HepG2 (cell line): ENCODE measurements around the gene CCM2L. TPM values are rescaled to one million over a fixed set of nuclear protein-coding genes. Genes with fewer than 3 reads are reported as not detected.

Source experiments
- ATAC-seq: fragments of 200-7000 bp; cut with Tn5 transposase; 3 replicates; pipeline ENCODE4 v1.9.1; 2020; ENCODE audit warnings: mild to moderate bottlenecking, moderate library complexity
- BruUV-seq: library from RNA; stranded (reverse); fragments of 400-500 nt; replicated peaks from 2 replicates; lab custom pipeline; 2021; lab: Mats Ljungman, UMichigan
- CTCF ChIA-PET: fragments of 300-600 bp; formaldehyde crosslinking; extraction: SDS; loops from one replicate; lab custom pipeline; 2021; ENCODE audit warnings: low total read pairs, inconsistent platforms, low intra/inter-chr PET ratio; lab: Yijun Ruan, JAX
- POLR2A ChIA-PET: fragments of 350-600 bp; sonication (Branson Sonifier 250); formaldehyde crosslinking; loops from one replicate; lab custom pipeline; 2020; ENCODE audit warnings: antibody characterized with exemption, inconsistent platforms; lab: Yijun Ruan, JAX
- DNase-seq: peaks from one replicate; pipeline ENCODE4 v3.0.0-alpha.2; 2015; ENCODE audit warnings: low spot score
- FAIRE-seq: peaks from 3 replicates; lab custom pipeline; 2011; peaks lifted over from hg19 to GRCh38; lab: Jason Lieb, UNC
- H2AFZ ChIP-seq: one replicate; pipeline ENCODE4 v1.6.1; 2011; ENCODE audit warnings: low read length, inconsistent platforms
- H3K27ac ChIP-seq: fragments of 300-600 bp; 3 replicates; pipeline ENCODE4 v1.8.0; 2011; ENCODE audit warnings: mixed run types, mild to moderate bottlenecking, mixed read lengths, low read length, inconsistent platforms; ENCODE audit not compliant: insufficient read depth; ENCODE audit errors: extremely low read length
- H3K27me3 ChIP-seq, 2 experiments: fragments of 200-600 bp in 1 of 2; 2 replicates in 1 of 2; 3 replicates in 1 of 2; pipeline versions ENCODE4 v1.6.0 to v1.8.0; 2011; ENCODE audit warnings: low read length in 2 of 2, mild to moderate bottlenecking in 2 of 2, moderate library complexity in 2 of 2, inconsistent platforms in 1 of 2; ENCODE audit not compliant: insufficient read depth in 2 of 2, control insufficient read depth in 1 of 2
- H3K36me3 ChIP-seq, 2 experiments: fragments of 200-600 bp in 1 of 2; replicated peaks in 1 of 2; 2 replicates in 1 of 2; 3 replicates in 1 of 2; pipeline versions ENCODE4 v1.5.1 to v1.8.0; 2011; ENCODE audit warnings: low read length in 2 of 2, inconsistent platforms in 1 of 2; ENCODE audit not compliant: insufficient read depth in 2 of 2, control insufficient read depth in 1 of 2
- H3K4me1 ChIP-seq: 2 replicates; pipeline ENCODE4 v1.5.1; 2012; ENCODE audit warnings: low read length, inconsistent platforms; ENCODE audit not compliant: insufficient read depth
- H3K4me2 ChIP-seq: 2 replicates; pipeline ENCODE4 v1.6.0; 2011; ENCODE audit warnings: low read depth, low read length, inconsistent platforms
- H3K4me3 ChIP-seq, 3 experiments: fragments of 200-600 bp in 1 of 3; sonication (generic), shearing (Covaris generic) in 1 of 3; replicated peaks in 1 of 3; 2 replicates each; pipeline ENCODE4 v1.5.1; 2011 to 2016; ENCODE audit warnings: low read length in 3 of 3, inconsistent platforms in 2 of 3, low read depth in 2 of 3, mild to moderate bottlenecking in 2 of 3, control low read depth in 1 of 3, mixed read lengths in 1 of 3; ENCODE audit not compliant: insufficient read depth in 1 of 3
- H3K79me2 ChIP-seq: one replicate; pipeline ENCODE4 v1.6.1; 2011; ENCODE audit warnings: low read length, inconsistent platforms; ENCODE audit not compliant: insufficient read depth
- H3K9ac ChIP-seq: 2 replicates; pipeline ENCODE4 v1.6.0; 2011; ENCODE audit warnings: mild to moderate bottlenecking, low read depth, low read length, inconsistent platforms; ENCODE audit not compliant: insufficient read depth
- H3K9me3 ChIP-seq: 2 replicates; pipeline ENCODE4 v1.5.1; 2012; ENCODE audit warnings: mild to moderate bottlenecking, low read length
- H4K20me1 ChIP-seq: 2 replicates; pipeline ENCODE4 v1.6.0; 2011; ENCODE audit warnings: inconsistent platforms, mild to moderate bottlenecking, low read length, moderate library complexity; ENCODE audit not compliant: insufficient read depth
- ETV6 ChIP-seq: sonication (generic); formaldehyde crosslinking; conservative IDR thresholded peaks from 2 replicates; pipeline ENCODE4 v1.4.0; 2020; ENCODE audit warnings: missing genetic modification reagents
- GLI4 ChIP-seq: sonication (generic); formaldehyde crosslinking; IDR thresholded peaks from 2 replicates; pipeline ENCODE4 v1.5.1; 2020; ENCODE audit warnings: missing genetic modification reagents, mild to moderate bottlenecking, moderate library complexity, borderline replicate concordance
- HOXA5 ChIP-seq: sonication (generic); formaldehyde crosslinking; IDR thresholded peaks from 2 replicates; pipeline ENCODE4 v1.4.0; 2020; ENCODE audit warnings: missing genetic modification reagents
- IKZF4 ChIP-seq: sonication (generic); formaldehyde crosslinking; IDR thresholded peaks from 2 replicates; pipeline ENCODE4 v1.5.1; 2020; ENCODE audit warnings: borderline replicate concordance, mild to moderate bottlenecking, low read depth, missing genetic modification reagents; ENCODE audit errors: not compliant biosample characterization
- KDM5A ChIP-seq: fragments of 200-600 bp; sonication (generic); IDR thresholded peaks from 2 replicates; pipeline ENCODE4 v1.7.0; 2018; ENCODE audit warnings: antibody characterized with exemption, mild to moderate bottlenecking, low read length, borderline replicate concordance
- MTA1 ChIP-seq: sonication (generic); formaldehyde crosslinking; IDR thresholded peaks from 2 replicates; pipeline ENCODE4 v1.4.0; 2020; ENCODE audit warnings: missing genetic modification reagents, mild to moderate bottlenecking, borderline replicate concordance
- NFKBIZ ChIP-seq: IDR thresholded peaks from 2 replicates; pipeline ENCODE4 v1.6.1; 2018; ENCODE audit warnings: missing genetic modification reagents, missing compliant biosample characterization
- PCBP1 ChIP-seq: fragments of 200-400 bp; formaldehyde crosslinking; IDR thresholded peaks from 2 replicates; pipeline ENCODE4 v1.6.1; 2017; ENCODE audit warnings: mild to moderate bottlenecking, low read depth, low read length, borderline replicate concordance
- PRPF4 ChIP-seq: fragments of 200-400 bp; formaldehyde crosslinking; IDR thresholded peaks from 2 replicates; pipeline ENCODE4 v1.6.1; 2016; ENCODE audit warnings: low read length, low read depth; ENCODE audit not compliant: poor library complexity, severe bottlenecking
- RAD21 ChIP-seq: fragments of 450-650 bp; formaldehyde crosslinking; IDR thresholded peaks from 2 replicates; pipeline ENCODE4 v1.5.0; 2020; ENCODE audit warnings: mild to moderate bottlenecking
- SATB2 ChIP-seq: sonication (generic); formaldehyde crosslinking; IDR thresholded peaks from 2 replicates; pipeline ENCODE4 v1.5.0; 2020; ENCODE audit warnings: missing genetic modification reagents
- SETDB1 ChIP-seq: sonication (generic); formaldehyde crosslinking; IDR thresholded peaks from 2 replicates; pipeline ENCODE4 v1.5.1; 2020; ENCODE audit warnings: missing genetic modification reagents, mild to moderate bottlenecking, borderline replicate concordance
- WIZ ChIP-seq: sonication (generic); formaldehyde crosslinking; IDR thresholded peaks from 2 replicates; pipeline ENCODE4 v1.5.1; 2020; ENCODE audit warnings: mild to moderate bottlenecking, missing genetic modification reagents
- ZNF333 ChIP-seq: sonication (generic); formaldehyde crosslinking; IDR thresholded peaks from 2 replicates; pipeline ENCODE4 v1.4.0; 2020; ENCODE audit warnings: mild to moderate bottlenecking, missing genetic modification reagents, borderline replicate concordance
- ZNF737 ChIP-seq: sonication (generic); formaldehyde crosslinking; IDR thresholded peaks from 2 replicates; pipeline ENCODE4 v1.5.0; 2020; ENCODE audit warnings: missing genetic modification reagents, mild to moderate bottlenecking, borderline replicate concordance
- WGBS: methylation state at CpG from one replicate; pipeline ENCODE4 v1.1.6; 2017; ENCODE audit warnings: low lambda C conversion rate; 5-methylcytosine and 5-hydroxymethylcytosine counted together
- in situ Hi-C: cut with HindIII; loops from 2 replicates; pipeline ENCODE4 v1.10.0; 2017; ENCODE audit warnings: low pct_unique_long_range_greater_than_20kb; ENCODE audit not compliant: extremely low pct_ligation_motif_present
- intact Hi-C: fragments of 100-400 bp; cut with micrococcal nuclease; formaldehyde crosslinking; loops from one replicate; pipeline ENCODE4 v1.10.0; 2022; ENCODE audit not compliant: unreplicated experiment
- polyA plus RNA-seq, 8 experiments: library from polyadenylated mRNA; depleted of rRNA in 3 of 8; stranded (reverse) in 7 of 8; unstranded in 1 of 8; fragments of >200 nt; fragmentation: Illumina TruSeq in 4 of 8; extraction: Trizol in 4 of 8; gene quantifications; 2 replicates each; pipeline versions ENCODE4 v1.2.1 to v1.2.3, GENCODE V29; 2011 to 2016; ENCODE audit warnings: low read depth in 4 of 8, missing spikeins in 1 of 8, mixed read lengths in 1 of 8; ENCODE audit not compliant: insufficient read depth in 1 of 8
- total RNA-seq, 5 experiments: library from RNA; depleted of rRNA; stranded (reverse); fragments of >200 nt; fragmentation: Illumina TruSeq; extraction: Trizol; gene quantifications; 2 replicates each; pipeline ENCODE4 v1.2.3, GENCODE V29; 2016; ENCODE audit warnings: low read depth in 1 of 5
- TF ChIP-seq, protein P1 (sequence below): sonication (generic); formaldehyde crosslinking; IDR thresholded peaks from 2 replicates; pipeline ENCODE4 v1.4.0; 2020; ENCODE audit warnings: mild to moderate bottlenecking, missing genetic modification reagents
- TF ChIP-seq, protein P2 (sequence below): sonication (generic); formaldehyde crosslinking; IDR thresholded peaks from 2 replicates; pipeline ENCODE4 v1.8.1; 2022; ENCODE audit warnings: low read depth, mild to moderate bottlenecking, missing genetic modification reagents

The CCM2L gene
- total and polyA plus RNA-seq, 2 of the 13 experiments (the other 11 are each of a cell fraction or from before 2014, with no cell fraction given) = 0.15 TPM; not detected in 1

- ChIA-PET POLR2A (no interaction called here), CTCF (no interaction called here)
- no peak for ATAC-seq
- peaks cover 8 to 51% of the 10 kb centered on the region in 2 experiments; a peak in 4 of 5 replicates for H3K27me3 ChIP-seq
- DNase-seq = no peak
- no peak for FAIRE-seq
- in situ Hi-C loops (no loop called here), intact Hi-C loops (no loop called here)
- no peaks in the 10 kb centered on the region for H3K36me3 ChIP-seq
- H2AFZ ChIP-seq = no peak overlapping the region
- H3K4me1 ChIP-seq = peaks cover 28% of the 10 kb centered on the region
- no peaks in the 10 kb centered on the region for H3K79me2 ChIP-seq
- no peak overlapping the region for H3K4me2 ChIP-seq
- no TSS peak for BruUV-seq
- H3K4me3 ChIP-seq = no peak overlapping the region
- no peaks in the 10 kb centered on the region for H4K20me1 ChIP-seq
- 15% methylated on average over 1 of the region's 1 CpG for WGBS
- H3K27ac ChIP-seq = no peak overlapping the region
- no peaks in the 10 kb centered on the region for H3K9me3 ChIP-seq
- H3K9ac ChIP-seq = no peak overlapping the region
- TF ChIP-seq KDM5A = no peak
- TF ChIP-seq GLI4 (CRISPR knock-in tag) = no peak
- TF ChIP-seq, protein P1, sequence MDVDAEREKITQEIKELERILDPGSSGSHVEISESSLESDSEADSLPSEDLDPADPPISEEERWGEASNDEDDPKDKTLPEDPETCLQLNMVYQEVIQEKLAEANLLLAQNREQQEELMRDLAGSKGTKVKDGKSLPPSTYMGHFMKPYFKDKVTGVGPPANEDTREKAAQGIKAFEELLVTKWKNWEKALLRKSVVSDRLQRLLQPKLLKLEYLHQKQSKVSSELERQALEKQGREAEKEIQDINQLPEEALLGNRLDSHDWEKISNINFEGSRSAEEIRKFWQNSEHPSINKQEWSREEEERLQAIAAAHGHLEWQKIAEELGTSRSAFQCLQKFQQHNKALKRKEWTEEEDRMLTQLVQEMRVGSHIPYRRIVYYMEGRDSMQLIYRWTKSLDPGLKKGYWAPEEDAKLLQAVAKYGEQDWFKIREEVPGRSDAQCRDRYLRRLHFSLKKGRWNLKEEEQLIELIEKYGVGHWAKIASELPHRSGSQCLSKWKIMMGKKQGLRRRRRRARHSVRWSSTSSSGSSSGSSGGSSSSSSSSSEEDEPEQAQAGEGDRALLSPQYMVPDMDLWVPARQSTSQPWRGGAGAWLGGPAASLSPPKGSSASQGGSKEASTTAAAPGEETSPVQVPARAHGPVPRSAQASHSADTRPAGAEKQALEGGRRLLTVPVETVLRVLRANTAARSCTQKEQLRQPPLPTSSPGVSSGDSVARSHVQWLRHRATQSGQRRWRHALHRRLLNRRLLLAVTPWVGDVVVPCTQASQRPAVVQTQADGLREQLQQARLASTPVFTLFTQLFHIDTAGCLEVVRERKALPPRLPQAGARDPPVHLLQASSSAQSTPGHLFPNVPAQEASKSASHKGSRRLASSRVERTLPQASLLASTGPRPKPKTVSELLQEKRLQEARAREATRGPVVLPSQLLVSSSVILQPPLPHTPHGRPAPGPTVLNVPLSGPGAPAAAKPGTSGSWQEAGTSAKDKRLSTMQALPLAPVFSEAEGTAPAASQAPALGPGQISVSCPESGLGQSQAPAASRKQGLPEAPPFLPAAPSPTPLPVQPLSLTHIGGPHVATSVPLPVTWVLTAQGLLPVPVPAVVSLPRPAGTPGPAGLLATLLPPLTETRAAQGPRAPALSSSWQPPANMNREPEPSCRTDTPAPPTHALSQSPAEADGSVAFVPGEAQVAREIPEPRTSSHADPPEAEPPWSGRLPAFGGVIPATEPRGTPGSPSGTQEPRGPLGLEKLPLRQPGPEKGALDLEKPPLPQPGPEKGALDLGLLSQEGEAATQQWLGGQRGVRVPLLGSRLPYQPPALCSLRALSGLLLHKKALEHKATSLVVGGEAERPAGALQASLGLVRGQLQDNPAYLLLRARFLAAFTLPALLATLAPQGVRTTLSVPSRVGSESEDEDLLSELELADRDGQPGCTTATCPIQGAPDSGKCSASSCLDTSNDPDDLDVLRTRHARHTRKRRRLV = no peak
- no peak for TF ChIP-seq PRPF4
- TF ChIP-seq ZNF333 (CRISPR knock-in tag) = no peak
- TF ChIP-seq IKZF4 = no peak
- no peak for TF ChIP-seq ETV6
- TF ChIP-seq RAD21 (CRISPR knock-in tag) = no peak
- TF ChIP-seq, protein P2, sequence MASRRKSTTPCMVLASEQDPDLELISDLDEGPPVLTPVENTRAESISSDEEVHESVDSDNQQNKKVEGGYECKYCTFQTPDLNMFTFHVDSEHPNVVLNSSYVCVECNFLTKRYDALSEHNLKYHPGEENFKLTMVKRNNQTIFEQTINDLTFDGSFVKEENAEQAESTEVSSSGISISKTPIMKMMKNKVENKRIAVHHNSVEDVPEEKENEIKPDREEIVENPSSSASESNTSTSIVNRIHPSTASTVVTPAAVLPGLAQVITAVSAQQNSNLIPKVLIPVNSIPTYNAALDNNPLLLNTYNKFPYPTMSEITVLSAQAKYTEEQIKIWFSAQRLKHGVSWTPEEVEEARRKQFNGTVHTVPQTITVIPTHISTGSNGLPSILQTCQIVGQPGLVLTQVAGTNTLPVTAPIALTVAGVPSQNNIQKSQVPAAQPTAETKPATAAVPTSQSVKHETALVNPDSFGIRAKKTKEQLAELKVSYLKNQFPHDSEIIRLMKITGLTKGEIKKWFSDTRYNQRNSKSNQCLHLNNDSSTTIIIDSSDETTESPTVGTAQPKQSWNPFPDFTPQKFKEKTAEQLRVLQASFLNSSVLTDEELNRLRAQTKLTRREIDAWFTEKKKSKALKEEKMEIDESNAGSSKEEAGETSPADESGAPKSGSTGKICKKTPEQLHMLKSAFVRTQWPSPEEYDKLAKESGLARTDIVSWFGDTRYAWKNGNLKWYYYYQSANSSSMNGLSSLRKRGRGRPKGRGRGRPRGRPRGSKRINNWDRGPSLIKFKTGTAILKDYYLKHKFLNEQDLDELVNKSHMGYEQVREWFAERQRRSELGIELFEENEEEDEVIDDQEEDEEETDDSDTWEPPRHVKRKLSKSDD (CRISPR knock-in tag) = no peak
- TF ChIP-seq NFKBIZ (CRISPR knock-in tag) = no peak
- TF ChIP-seq SATB2 (CRISPR knock-in tag) = no peak
- TF ChIP-seq ZNF737 = no peak
- TF ChIP-seq PCBP1 = no peak
- no peak for TF ChIP-seq HOXA5 (CRISPR knock-in tag)
- no peak for TF ChIP-seq SETDB1 (CRISPR knock-in tag)
- no peak for TF ChIP-seq WIZ (CRISPR knock-in tag)
- no peak for TF ChIP-seq MTA1
Measured at GRCh38 chr20:32075534-32075933, 65.3 kb downstream of the CCM2L start.
